CD4-positive, alpha-beta memory T cell (primary cell): ENCODE measurements around the gene HVCN1. TPM values are rescaled to one million over a fixed set of nuclear protein-coding genes. Genes with fewer than 3 reads are reported as not detected.
"Not testable (repeated sequence)": the region's sequence is repeated elsewhere in the genome, so short reads cannot be mapped to it uniquely, and the experiment has no call there.

Experiments
- CTCF ChIA-PET: fragments of 350-600 bp; sonication (Branson Sonifier 250); formaldehyde crosslinking; loops from one replicate; lab custom pipeline; 2021; ENCODE audit warnings: inconsistent platforms; ENCODE audit not compliant: partially characterized antibody; lab: Charles Lee
- POLR2A ChIA-PET: fragments of 350-600 bp; sonication (Branson Sonifier 250); formaldehyde crosslinking; loops from one replicate; lab custom pipeline; 2021; ENCODE audit not compliant: partially characterized antibody; lab: Charles Lee
- DNase-seq, 5 donors: peaks; one replicate each; pipeline versions ENCODE4 v3.0.0 to v3.0.0-alpha.2; 2020 to 2022; ENCODE audit warnings: mixed read lengths in 1 of 5
- H3K27ac ChIP-seq: one replicate; pipeline ENCODE4 v1.7.0; 2013; ENCODE audit warnings: low read depth, low read length
- H3K27me3 ChIP-seq: 2 replicates; pipeline ENCODE4 v1.7.0; 2013; ENCODE audit warnings: mild to moderate bottlenecking, low read length, moderate library complexity; ENCODE audit not compliant: insufficient read depth
- H3K36me3 ChIP-seq: 2 replicates; pipeline ENCODE4 v1.7.0; 2013; ENCODE audit warnings: mild to moderate bottlenecking, low read length, moderate library complexity; ENCODE audit not compliant: insufficient read depth
- H3K4me1 ChIP-seq: 2 replicates; pipeline ENCODE4 v1.7.0; 2013; ENCODE audit warnings: mild to moderate bottlenecking, low read length, moderate library complexity; ENCODE audit not compliant: insufficient read depth
- H3K4me3 ChIP-seq, 2 donors: one replicate each; pipeline ENCODE4 v1.7.0; 2013; ENCODE audit warnings: low read length in 2 of 2, mild to moderate bottlenecking in 1 of 2
- H3K9me3 ChIP-seq, 2 donors: one replicate each; pipeline ENCODE4 v1.7.0; 2013; ENCODE audit warnings: low read length in 2 of 2, control low read depth in 1 of 2; ENCODE audit not compliant: control insufficient read depth in 1 of 2
- H3K27ac Mint-ChIP-seq, 7 donors: one replicate each; pipeline ENCODE4 v1.8.0; 2020 to 2021; ENCODE audit warnings: mixed read lengths in 7 of 7, mild to moderate bottlenecking in 6 of 7, inconsistent platforms in 3 of 7, moderate library complexity in 3 of 7
- H3K27me3 Mint-ChIP-seq, 2 donors: one replicate each; pipeline ENCODE4 v1.8.0; 2020 to 2021; ENCODE audit warnings: mixed read lengths in 2 of 2
- H3K36me3 Mint-ChIP-seq, 2 donors: one replicate each; pipeline ENCODE4 v1.8.0; 2020 to 2021; ENCODE audit warnings: mixed read lengths in 2 of 2, inconsistent platforms in 1 of 2, mild to moderate bottlenecking in 1 of 2
- H3K4me1 Mint-ChIP-seq, 4 donors: one replicate each; pipeline ENCODE4 v1.8.0; 2020 to 2021; ENCODE audit warnings: mixed read lengths in 4 of 4, mild to moderate bottlenecking in 1 of 4
- H3K4me3 Mint-ChIP-seq, 8 donors: one replicate each; pipeline ENCODE4 v1.8.0; 2020 to 2021; ENCODE audit warnings: mixed read lengths in 8 of 8, mild to moderate bottlenecking in 7 of 8, moderate library complexity in 6 of 8, inconsistent platforms in 3 of 8
- H3K9me3 Mint-ChIP-seq, 8 donors: one replicate each; pipeline ENCODE4 v1.8.0; 2020 to 2021; ENCODE audit warnings: mixed read lengths in 8 of 8, mild to moderate bottlenecking in 5 of 8, inconsistent platforms in 3 of 8, moderate library complexity in 1 of 8
- intact Hi-C: fragments of 100-400 bp; cut with micrococcal nuclease; formaldehyde crosslinking; loops from one replicate; pipeline ENCODE4 v1.15.1; 2023
- polyA plus RNA-seq, 2 donors: library from polyadenylated mRNA; unstranded; fragments of 300-500 nt; fragmentation: Illumina TruSeq; gene quantifications; one replicate each; pipeline ENCODE4 v1.2.3, GENCODE V29; 2021
- total RNA-seq, 2 experiments: library from RNA; stranded (reverse); gene quantifications; one replicate each; pipeline ENCODE4 v1.2.3, GENCODE V29; 2021

HVCN1 gene, protein sequence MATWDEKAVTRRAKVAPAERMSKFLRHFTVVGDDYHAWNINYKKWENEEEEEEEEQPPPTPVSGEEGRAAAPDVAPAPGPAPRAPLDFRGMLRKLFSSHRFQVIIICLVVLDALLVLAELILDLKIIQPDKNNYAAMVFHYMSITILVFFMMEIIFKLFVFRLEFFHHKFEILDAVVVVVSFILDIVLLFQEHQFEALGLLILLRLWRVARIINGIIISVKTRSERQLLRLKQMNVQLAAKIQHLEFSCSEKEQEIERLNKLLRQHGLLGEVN
- total RNA-seq (1 to 10 TPM; 6.4 to 7.8 TPM), polyA plus RNA-seq (10 to 100 TPM in 1 of 2 donors, 1 to 10 TPM in 1; 7.4 to 16.4 TPM)

GRCh38 chr12:110688446-110689280 lies at the start of gene HVCN1:
HVCN1 (minus strand) TSS chr12:110689115; CDS start chr12:110683245, 5,870 bp downstream.
- Histone ChIP-seq H3K36me3 (no peaks in the 10 kb centered on the region), H3K27me3 (no peaks in the 10 kb centered on the region), H3K27ac (peak within 1 kb of the TSS; percentile 63), H3K4me1 (peaks cover 24% of the 10 kb centered on the region), H3K9me3 (no peaks in the 10 kb centered on the region), H3K4me3 (peak within 1 kb of the TSS; percentile 36 to 70)
- ChIA-PET POLR2A (interaction anchor here (1.3 to 2.1 kb wide), 3 partner anchors 75 to 257 kb away, joined by 4 to 15 read pairs (median 6); partner anchors contain the start of genes ARPC3 and TCTN1), CTCF (interaction anchor here (0.6 to 1.4 kb wide), 2 partner anchors 9 to 87 kb away, joined by 3 to 5 read pairs; no protein-coding TSS in a partner anchor)
- H3K4me3 Mint-ChIP-seq, result peak within 1 kb of the TSS; percentile 85 to 97 (median 90)
- peaks cover 0 to 4% (median 0%) of the 10 kb centered on the region in 8 donors for H3K9me3 Mint-ChIP-seq
- intact Hi-C loops, result no loop called here
- peaks cover 3 to 21% of the 10 kb centered on the region in 2 donors for H3K36me3 Mint-ChIP-seq
- H3K27me3 Mint-ChIP-seq, result peaks cover 0 to 5% of the 10 kb centered on the region in 2 donors
- H3K4me1 Mint-ChIP-seq, result peaks cover 15 to 43% (median 26%) of the 10 kb centered on the region in 4 donors
- peak within 1 kb of the TSS; percentile 70 to 95 (median 87) for H3K27ac Mint-ChIP-seq
- DNase-seq, result peak; percentile 11 to 53 (median 22)

DNA sequence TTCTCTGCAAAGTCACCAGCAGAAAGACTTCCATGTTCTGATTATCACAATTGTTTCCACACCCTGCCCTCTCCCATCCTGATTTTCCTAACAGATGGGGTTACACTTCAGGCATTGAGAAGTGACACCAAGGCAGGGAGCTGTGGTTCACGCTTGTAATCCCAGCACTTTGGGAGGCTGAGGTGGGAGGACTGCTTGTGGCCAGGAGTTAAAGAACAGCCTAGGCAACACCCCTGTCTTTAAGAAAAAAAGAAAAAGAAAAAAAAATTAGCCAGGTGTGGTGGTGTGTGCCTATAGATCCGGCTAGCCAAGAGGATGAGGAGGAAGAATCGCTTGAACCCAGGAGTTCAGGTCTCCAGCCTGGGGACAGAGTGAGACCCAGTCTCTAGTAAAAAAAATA lies 48.6 kb upstream of the HVCN1 start:
- Histone ChIP-seq H3K36me3 (peaks cover 9% of the 10 kb centered on the region), H3K4me3 (peak overlapping the region in 1 of 2 donors; percentile 33), H3K27me3 (no peaks in the 10 kb centered on the region), H3K27ac (peak overlapping the region; percentile 27), H3K4me1 (peaks cover 87% of the 10 kb centered on the region), H3K9me3 (no peaks in the 10 kb centered on the region)
- peaks cover 0 to 3% (median 0%) of the 10 kb centered on the region in 8 donors for H3K9me3 Mint-ChIP-seq
- H3K27me3 Mint-ChIP-seq, result no peaks in the 10 kb centered on the region
- intact Hi-C loops, result no loop called here
- peak in 1 of 5 donors; percentile 22 for DNase-seq
- ChIA-PET POLR2A (interaction anchor here (0.7 to 2.1 kb wide), 3 partner anchors 10 to 750 kb away, joined by 3 to 12 read pairs (median 4); no protein-coding TSS in a partner anchor), CTCF (interaction anchor here (1.0 to 1.4 kb wide), 3 partner anchors 44 to 288 kb away, joined by 4 read pairs; partner anchors contain the start of gene ARPC3)
- H3K4me3 Mint-ChIP-seq, result peak overlapping the region; percentile 78 to 100 (median 86)
- H3K36me3 Mint-ChIP-seq, result peaks cover 10 to 44% of the 10 kb centered on the region in 2 donors
- H3K4me1 Mint-ChIP-seq, result peaks cover 50 to 91% (median 69%) of the 10 kb centered on the region in 4 donors
- H3K27ac Mint-ChIP-seq, result peak overlapping the region; percentile 81 to 96 (median 91)

DNA sequence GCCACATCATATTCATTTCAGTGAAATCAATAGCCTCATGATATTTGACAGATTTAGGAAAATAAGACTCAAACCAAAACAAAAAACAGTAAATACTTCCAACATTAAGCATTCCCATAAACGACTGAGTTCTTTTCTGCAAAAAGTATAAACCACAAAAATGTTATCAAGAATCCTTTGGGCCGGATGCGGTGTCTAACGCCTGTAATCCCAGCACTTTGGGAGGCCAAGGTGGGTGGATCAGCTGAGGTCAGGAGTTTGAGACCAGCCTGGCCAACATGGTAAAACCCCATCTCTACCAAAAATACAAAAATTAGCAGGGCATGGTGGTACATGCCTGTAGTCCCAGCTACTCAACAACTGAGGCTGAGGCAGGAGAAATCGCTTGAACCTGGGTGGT lies 48.1 kb upstream of the HVCN1 start:
- Histone ChIP-seq H3K4me1 (peaks cover 92% of the 10 kb centered on the region), H3K27ac (peak overlapping the region; percentile 33)
- H3K4me3 ChIP-seq, H3K27me3 ChIP-seq, H3K36me3 ChIP-seq, H3K9me3 ChIP-seq, intact Hi-C loops, H3K27me3 Mint-ChIP-seq, DNase-seq, H3K9me3 Mint-ChIP-seq: not testable (repeated sequence)
- Mint-ChIP-seq H3K4me1 (peaks cover 53 to 95% (median 73%) of the 10 kb centered on the region in 4 donors), H3K4me3 (peak overlapping the region; percentile 9 to 100 (median 78)), H3K36me3 (peaks cover 15 to 47% of the 10 kb centered on the region in 2 donors), H3K27ac (peak overlapping the region in 6 of 7 donors; percentile 36 to 96 (median 66))
- POLR2A ChIA-PET, result interaction anchor here (0.7 kb wide), 2 partner anchors 147 to 749 kb away, joined by 3 to 4 read pairs; no protein-coding TSS in a partner anchor
- CTCF ChIA-PET, result interaction anchor here (0.7 to 1.4 kb wide), 2 partner anchors 39 to 45 kb away, joined by 3 to 4 read pairs; no protein-coding TSS in a partner anchor

DNA sequence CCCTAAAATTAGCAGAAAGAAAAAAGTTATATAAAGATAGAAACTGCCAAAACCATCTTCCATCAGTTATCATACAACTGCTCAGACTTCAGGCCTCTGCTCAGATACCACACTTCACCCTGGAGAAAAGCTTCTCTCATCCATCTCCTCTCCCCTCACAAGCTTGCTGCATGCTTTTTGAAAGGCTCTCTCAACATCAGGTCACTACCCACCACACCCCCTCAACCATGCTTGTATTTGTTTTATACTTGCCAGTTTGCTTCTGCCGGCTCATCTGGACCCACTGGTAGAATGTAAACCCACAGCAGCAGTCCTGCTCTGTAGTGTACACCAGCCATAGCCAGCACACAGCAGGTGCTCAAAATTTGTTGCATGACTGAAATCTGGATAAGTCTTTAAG lies 45.0 kb upstream of the HVCN1 start:
- ChIA-PET POLR2A (no interaction called here), CTCF (no interaction called here)
- H3K9me3 Mint-ChIP-seq, result no peaks in the 10 kb centered on the region
- peaks cover 28 to 60% of the 10 kb centered on the region in 2 donors for H3K36me3 Mint-ChIP-seq
- peak overlapping the region in 7 of 8 donors; percentile 57 to 82 (median 71) for H3K4me3 Mint-ChIP-seq
- Histone ChIP-seq H3K36me3 (peaks cover 37% of the 10 kb centered on the region), H3K27ac (no peak overlapping the region), H3K4me3 (no peak overlapping the region), H3K9me3 (no peaks in the 10 kb centered on the region), H3K4me1 (peaks cover 95% of the 10 kb centered on the region), H3K27me3 (no peaks in the 10 kb centered on the region)
- peak overlapping the region in 6 of 7 donors; percentile 32 to 90 (median 76) for H3K27ac Mint-ChIP-seq
- DNase-seq, result no peak
- peaks cover 46 to 90% (median 71%) of the 10 kb centered on the region in 4 donors for H3K4me1 Mint-ChIP-seq
- no peaks in the 10 kb centered on the region for H3K27me3 Mint-ChIP-seq
- intact Hi-C loops, result no loop called here

DNA sequence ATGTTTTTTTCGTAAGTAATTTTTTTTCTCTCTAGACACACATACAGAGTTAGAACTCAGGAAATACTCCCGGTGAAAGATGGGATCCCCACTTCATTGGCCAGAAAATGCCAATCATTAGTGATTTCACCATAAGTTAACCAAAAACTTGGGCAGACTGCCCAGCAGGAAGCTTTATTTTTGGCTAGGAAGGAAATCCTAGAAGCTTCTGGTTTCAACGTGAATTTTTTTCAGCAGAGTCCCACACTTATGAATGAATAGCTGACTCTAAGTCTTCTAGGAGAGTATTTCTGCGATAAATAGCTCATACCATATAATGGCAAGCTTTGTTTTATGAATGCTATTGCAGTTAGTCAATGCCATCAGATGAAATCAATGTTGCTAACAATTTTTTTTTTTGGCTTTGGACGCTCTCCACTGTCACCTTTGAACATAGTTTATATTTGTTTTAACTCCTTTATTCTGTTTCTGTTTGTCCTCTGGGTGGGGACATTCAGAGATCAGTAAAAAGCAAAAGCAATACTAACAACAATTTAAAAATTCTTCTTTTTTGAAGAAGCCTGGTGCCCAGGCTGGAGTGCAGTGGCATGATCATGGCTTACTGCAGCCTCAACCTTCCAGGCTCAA lies 44.3 kb upstream of the HVCN1 start:
- peaks cover 40% of the 10 kb centered on the region for H3K36me3 ChIP-seq
- H3K9me3 ChIP-seq, result no peaks in the 10 kb centered on the region
- Mint-ChIP-seq H3K27me3 (no peaks in the 10 kb centered on the region), H3K4me3 (peak overlapping the region in 7 of 8 donors; percentile 38 to 82 (median 71)), H3K4me1 (peaks cover 44 to 90% (median 69%) of the 10 kb centered on the region in 4 donors), H3K27ac (peak overlapping the region; percentile 8 to 79 (median 32)), H3K36me3 (peaks cover 33 to 64% of the 10 kb centered on the region in 2 donors), H3K9me3 (no peaks in the 10 kb centered on the region)
- ChIA-PET POLR2A (interaction anchor here (0.6 kb wide), 1 partner anchor 43 kb away, joined by 4 read pairs; no protein-coding TSS in a partner anchor), CTCF (interaction anchor here (0.5 kb wide), 1 partner anchor 301 kb away, joined by 3 read pairs; no protein-coding TSS in a partner anchor)
- peaks cover 95% of the 10 kb centered on the region for H3K4me1 ChIP-seq
- intact Hi-C loops, result no loop called here
- no peak for DNase-seq
- no peaks in the 10 kb centered on the region for H3K27me3 ChIP-seq
- H3K27ac ChIP-seq, result peak overlapping the region; percentile 18
- H3K4me3 ChIP-seq, result no peak overlapping the region

DNA sequence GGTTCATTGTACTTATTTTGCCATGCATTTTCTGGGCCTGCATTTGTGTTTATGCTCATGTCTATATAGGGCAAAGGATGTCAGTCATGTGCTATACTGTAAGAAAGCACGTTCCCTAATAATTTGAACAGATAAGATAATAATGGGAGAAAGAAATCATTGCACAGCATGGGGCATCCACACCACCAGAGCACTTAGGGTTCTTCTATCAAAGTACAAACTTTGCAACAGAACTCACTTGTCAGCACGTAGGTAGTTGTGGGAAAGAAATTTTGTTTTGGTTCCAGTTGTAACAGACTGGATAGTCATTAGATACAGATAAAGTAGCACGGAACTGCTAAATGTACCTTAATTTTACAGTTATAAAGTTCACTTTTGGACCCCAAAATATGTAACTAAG lies 43.7 kb upstream of the HVCN1 start:
- no peaks in the 10 kb centered on the region for H3K9me3 Mint-ChIP-seq
- no peak overlapping the region for H3K27ac ChIP-seq
- H3K27me3 Mint-ChIP-seq, result no peaks in the 10 kb centered on the region
- CTCF ChIA-PET, result interaction anchor here (0.5 kb wide), 1 partner anchor 301 kb away, joined by 3 read pairs; no protein-coding TSS in a partner anchor
- peak overlapping the region in 6 of 7 donors; percentile 30 to 85 (median 70) for H3K27ac Mint-ChIP-seq
- H3K4me3 ChIP-seq, result no peak overlapping the region
- H3K9me3 ChIP-seq, result no peaks in the 10 kb centered on the region
- POLR2A ChIA-PET, result interaction anchor here (0.6 kb wide), 1 partner anchor 42 kb away, joined by 4 read pairs; no protein-coding TSS in a partner anchor
- peaks cover 93% of the 10 kb centered on the region for H3K4me1 ChIP-seq
- H3K4me1 Mint-ChIP-seq, result peaks cover 42 to 89% (median 68%) of the 10 kb centered on the region in 4 donors
- peaks cover 37 to 67% of the 10 kb centered on the region in 2 donors for H3K36me3 Mint-ChIP-seq
- intact Hi-C loops, result no loop called here
- H3K36me3 ChIP-seq, result peaks cover 40% of the 10 kb centered on the region
- H3K27me3 ChIP-seq, result no peaks in the 10 kb centered on the region
- DNase-seq, result no peak
- H3K4me3 Mint-ChIP-seq, result peak overlapping the region in 5 of 8 donors; percentile 35 to 82 (median 71)
